ENCODE measurements around the gene RPL10. TPM values are rescaled to one million over a fixed set of nuclear protein-coding genes. Genes with fewer than 3 reads are reported as not detected.

The RPL10 gene
- total and polyA plus RNA-seq, 2 of the 13 experiments (the other 11 are each of a cell fraction or from before 2014, with no cell fraction given): 2,381 to 4,713 TPM

- TF ChIP-seq SAP130 (CRISPR knock-in tag; IDR thresholded peaks at IDR 0.05; ENCODE audit: low read depth): peak; percentile 79
- TF ChIP-seq, protein P1, sequence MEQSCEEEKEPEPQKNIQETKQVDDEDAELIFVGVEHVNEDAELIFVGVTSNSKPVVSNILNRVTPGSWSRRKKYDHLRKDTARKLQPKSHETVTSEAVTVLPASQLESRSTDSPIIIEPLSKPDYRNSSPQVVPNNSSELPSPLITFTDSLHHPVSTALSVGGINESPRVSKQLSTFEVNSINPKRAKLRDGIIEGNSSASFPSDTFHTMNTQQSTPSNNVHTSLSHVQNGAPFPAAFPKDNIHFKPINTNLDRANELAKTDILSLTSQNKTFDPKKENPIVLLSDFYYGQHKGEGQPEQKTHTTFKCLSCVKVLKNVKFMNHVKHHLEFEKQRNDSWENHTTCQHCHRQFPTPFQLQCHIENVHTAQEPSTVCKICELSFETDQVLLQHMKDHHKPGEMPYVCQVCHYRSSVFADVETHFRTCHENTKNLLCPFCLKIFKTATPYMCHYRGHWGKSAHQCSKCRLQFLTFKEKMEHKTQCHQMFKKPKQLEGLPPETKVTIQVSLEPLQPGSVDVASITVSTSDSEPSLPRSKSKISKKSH (CRISPR knock-in tag; IDR thresholded peaks at IDR 0.05; ENCODE audit: borderline replicate concordance): no peak
- TF ChIP-seq TFDP1 (CRISPR knock-in tag; IDR thresholded peaks at IDR 0.05; ENCODE audit: borderline replicate concordance): peak; percentile 52; the same call in 1 of the 2 replicates
- TF ChIP-seq, protein P2, sequence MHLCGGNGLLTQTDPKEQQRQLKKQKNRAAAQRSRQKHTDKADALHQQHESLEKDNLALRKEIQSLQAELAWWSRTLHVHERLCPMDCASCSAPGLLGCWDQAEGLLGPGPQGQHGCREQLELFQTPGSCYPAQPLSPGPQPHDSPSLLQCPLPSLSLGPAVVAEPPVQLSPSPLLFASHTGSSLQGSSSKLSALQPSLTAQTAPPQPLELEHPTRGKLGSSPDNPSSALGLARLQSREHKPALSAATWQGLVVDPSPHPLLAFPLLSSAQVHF (CRISPR knock-in tag; IDR thresholded peaks at IDR 0.05): no peak
- TF ChIP-seq SOX6 (IDR thresholded peaks at IDR 0.05): no peak
- peak; percentile 23; the same call in 1 of the 2 replicates for TF ChIP-seq SOX6 (CRISPR knock-in tag; IDR thresholded peaks at IDR 0.05)
- no peak for TF ChIP-seq ZNF720 (CRISPR knock-in tag; IDR thresholded peaks at IDR 0.05)
- TF ChIP-seq STAT6 (CRISPR knock-in tag; IDR thresholded peaks at IDR 0.05; ENCODE audit: borderline replicate concordance): no peak
- TF ChIP-seq ZFP90 (CRISPR knock-in tag; IDR thresholded peaks at IDR 0.05; ENCODE audit: borderline replicate concordance): no peak
- TF ChIP-seq THRA (CRISPR knock-in tag; IDR thresholded peaks at IDR 0.05; ENCODE audit: borderline replicate concordance): no peak
- TF ChIP-seq TFE3 (CRISPR knock-in tag; IDR thresholded peaks at IDR 0.05): no peak
- TF ChIP-seq MEF2D (CRISPR knock-in tag; IDR thresholded peaks at IDR 0.05): no peak
- TF ChIP-seq ZNF441 (CRISPR knock-in tag; IDR thresholded peaks at IDR 0.05; ENCODE audit: borderline replicate concordance): no peak
- no peak for TF ChIP-seq ZNF501 (CRISPR knock-in tag; IDR thresholded peaks at IDR 0.05)
- TF ChIP-seq, protein P3, sequence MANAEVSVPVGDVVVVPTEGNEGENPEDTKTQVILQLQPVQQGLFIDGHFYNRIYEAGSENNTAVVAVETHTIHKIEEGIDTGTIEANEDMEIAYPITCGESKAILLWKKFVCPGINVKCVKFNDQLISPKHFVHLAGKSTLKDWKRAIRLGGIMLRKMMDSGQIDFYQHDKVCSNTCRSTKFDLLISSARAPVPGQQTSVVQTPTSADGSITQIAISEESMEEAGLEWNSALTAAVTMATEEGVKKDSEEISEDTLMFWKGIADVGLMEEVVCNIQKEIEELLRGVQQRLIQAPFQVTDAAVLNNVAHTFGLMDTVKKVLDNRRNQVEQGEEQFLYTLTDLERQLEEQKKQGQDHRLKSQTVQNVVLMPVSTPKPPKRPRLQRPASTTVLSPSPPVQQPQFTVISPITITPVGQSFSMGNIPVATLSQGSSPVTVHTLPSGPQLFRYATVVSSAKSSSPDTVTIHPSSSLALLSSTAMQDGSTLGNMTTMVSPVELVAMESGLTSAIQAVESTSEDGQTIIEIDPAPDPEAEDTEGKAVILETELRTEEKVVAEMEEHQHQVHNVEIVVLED (CRISPR knock-in tag; IDR thresholded peaks at IDR 0.05; ENCODE audit: borderline replicate concordance): peak; percentile 60; the same call in 1 of the 2 replicates
- peak; percentile 95 for TF ChIP-seq CHD2 (IDR thresholded peaks at IDR 0.05; ENCODE audit: low read depth, low read length)
These were observed 19.2 kb upstream of the RPL10 start, which contains the start of gene EMD (continued) for GRCh38 chrX:154378799-154379568.

Data from HepG2 (cell line).